Thyroid gland (tissue), 4 donors: ENCODE data around the gene CNBD2.

Experiments
- POLR2A ChIP-seq, 2 donors: fragments of 450-650 bp; IDR thresholded peaks; one replicate each; pipeline ENCODE4 v1.6.1; 2017; ENCODE audit warnings: antibody characterized with exemption in 2 of 2, mild to moderate bottlenecking in 2 of 2, moderate library complexity in 1 of 2
- TF ChIP-seq, protein P1 (sequence below), 6 experiments: fragments of 200-600 bp in 3 of 6; fragments of 450-650 bp in 3 of 6; sonication (generic) in 3 of 6; IDR thresholded peaks; one replicate each; pipeline ENCODE4 v1.5.1; 2016 to 2019; ENCODE audit warnings: antibody characterized with exemption in 6 of 6, mild to moderate bottlenecking in 2 of 6, inconsistent platforms in 1 of 6, moderate library complexity in 1 of 6

DNA sequence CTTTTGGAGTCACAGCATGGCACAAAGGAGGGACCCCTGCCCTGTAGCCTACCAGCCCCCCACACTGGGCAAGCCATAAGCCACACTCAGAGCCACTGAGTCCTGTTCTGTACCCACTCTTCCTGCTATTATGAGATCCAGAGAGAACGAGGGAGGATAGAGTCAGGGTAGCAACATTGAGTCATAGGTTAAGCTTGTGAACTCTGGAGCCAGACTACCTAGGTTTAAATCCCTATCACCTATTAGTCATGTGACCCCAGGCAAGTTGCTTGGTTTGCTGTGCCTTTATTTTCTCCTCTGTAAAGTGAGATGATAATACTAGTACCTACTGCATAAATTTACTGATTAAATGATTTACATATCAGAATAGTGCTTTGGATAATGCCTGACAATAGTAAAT, 540 bp downstream of the CNBD2 start:
- TF ChIP-seq, protein P1, sequence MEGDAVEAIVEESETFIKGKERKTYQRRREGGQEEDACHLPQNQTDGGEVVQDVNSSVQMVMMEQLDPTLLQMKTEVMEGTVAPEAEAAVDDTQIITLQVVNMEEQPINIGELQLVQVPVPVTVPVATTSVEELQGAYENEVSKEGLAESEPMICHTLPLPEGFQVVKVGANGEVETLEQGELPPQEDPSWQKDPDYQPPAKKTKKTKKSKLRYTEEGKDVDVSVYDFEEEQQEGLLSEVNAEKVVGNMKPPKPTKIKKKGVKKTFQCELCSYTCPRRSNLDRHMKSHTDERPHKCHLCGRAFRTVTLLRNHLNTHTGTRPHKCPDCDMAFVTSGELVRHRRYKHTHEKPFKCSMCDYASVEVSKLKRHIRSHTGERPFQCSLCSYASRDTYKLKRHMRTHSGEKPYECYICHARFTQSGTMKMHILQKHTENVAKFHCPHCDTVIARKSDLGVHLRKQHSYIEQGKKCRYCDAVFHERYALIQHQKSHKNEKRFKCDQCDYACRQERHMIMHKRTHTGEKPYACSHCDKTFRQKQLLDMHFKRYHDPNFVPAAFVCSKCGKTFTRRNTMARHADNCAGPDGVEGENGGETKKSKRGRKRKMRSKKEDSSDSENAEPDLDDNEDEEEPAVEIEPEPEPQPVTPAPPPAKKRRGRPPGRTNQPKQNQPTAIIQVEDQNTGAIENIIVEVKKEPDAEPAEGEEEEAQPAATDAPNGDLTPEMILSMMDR (IDR thresholded peaks at IDR 0.05): no peak
- no peak for TF ChIP-seq POLR2A (IDR thresholded peaks at IDR 0.05)
